Esophagus squamous epithelium (tissue), 5 donors: ENCODE results near the gene ZNF716. TPM values are rescaled to one million over a fixed set of nuclear protein-coding genes. Genes with fewer than 3 reads are reported as not detected.

ENCODE experiments used
- DNase-seq: peaks from one replicate; lab custom pipeline; 2025; lab: John Stamatoyannopoulos, UW
- H3K27ac ChIP-seq, 4 donors: fragments of 200-600 bp; sonication (generic); one replicate each; pipeline ENCODE4 v1.5.1; 2016 to 2019; ENCODE audit warnings: mild to moderate bottlenecking in 1 of 4
- H3K27me3 ChIP-seq, 4 donors: fragments of 200-600 bp; sonication (generic); 1 replicate in 3 of 4; 2 replicates in 1 of 4; pipeline versions ENCODE4 v1.5.1 to v1.6.0; 2017 to 2021; ENCODE audit warnings: antibody characterized with exemption in 1 of 4
- H3K36me3 ChIP-seq, 3 donors: fragments of 200-600 bp; sonication (generic); one replicate each; pipeline ENCODE4 v1.5.1; 2016 to 2019
- H3K4me1 ChIP-seq, 3 donors: fragments of 200-600 bp; sonication (generic); one replicate each; pipeline ENCODE4 v1.5.1; 2017 to 2019
- H3K4me3 ChIP-seq, 4 donors: fragments of 200-600 bp; sonication (generic); 1 replicate in 3 of 4; 2 replicates in 1 of 4; pipeline ENCODE4 v1.5.1; 2016 to 2019; ENCODE audit warnings: mild to moderate bottlenecking in 2 of 4, moderate library complexity in 1 of 4
- H3K9me3 ChIP-seq, 3 donors: fragments of 200-600 bp; sonication (generic); one replicate each; pipeline ENCODE4 v1.5.1; 2016 to 2019
- CTCF ChIP-seq, 6 experiments: fragments of 450-650 bp in 4 of 6; fragments of 200-600 bp in 2 of 6; sonication (generic) in 2 of 6; IDR thresholded peaks; one replicate each; pipeline ENCODE4 v1.5.1; 2016 to 2019; ENCODE audit warnings: antibody characterized with exemption in 6 of 6, mild to moderate bottlenecking in 4 of 6, moderate library complexity in 4 of 6
- POLR2A ChIP-seq, 4 donors: fragments of 450-650 bp; IDR thresholded peaks; one replicate each; pipeline ENCODE4 v1.6.1; 2017; ENCODE audit warnings: antibody characterized with exemption in 4 of 4, mild to moderate bottlenecking in 4 of 4, moderate library complexity in 3 of 4
- WGBS, 2 donors: methylation state at CpG; one replicate each; pipeline ENCODE4 v1.1.5; 2018; 5-methylcytosine and 5-hydroxymethylcytosine counted together
- intact Hi-C: fragments of 100-400 bp; cut with DNase I; formaldehyde crosslinking; loops from one replicate; pipeline ENCODE4 v1.15.0; 2022
- total RNA-seq, 4 donors: library from RNA; depleted of rRNA; stranded (reverse); fragments of >200 nt; gene quantifications; one replicate each; pipeline ENCODE4 v1.1.0, GENCODE V29; 2016
- donor health status: DM: yes; HTN: yes; CAD: no.

ZNF716 gene
- total RNA-seq, 4 donors from 2014 or later: not detected

GRCh38 chr7:57414415-57414814 lies 35.6 kb upstream of the ZNF716 start:
- Histone ChIP-seq H3K4me3 (no peak overlapping the region), H3K27me3 (no peaks in the 10 kb centered on the region), H3K4me1 (no peaks in the 10 kb centered on the region), H3K9me3 (peaks cover 0 to 75% (median 24%) of the 10 kb centered on the region in 3 donors), H3K27ac (no peak overlapping the region), H3K36me3 (no peaks in the 10 kb centered on the region)
- DNase-seq: no peak
- no peak for TF ChIP-seq CTCF (IDR thresholded peaks at IDR 0.05)
- no peak for TF ChIP-seq POLR2A (IDR thresholded peaks at IDR 0.05)
- 88% methylated on average over 3 of the region's 6 CpGs; no CpG with 5 or more reads in 1 of the 2 donors for WGBS, 2 donors
- intact Hi-C loops: no loop called here

GRCh38 chr7:57414852-57415251 lies 35.1 kb upstream of the ZNF716 start:
- TF ChIP-seq POLR2A (IDR thresholded peaks at IDR 0.05) (no peak), CTCF (IDR thresholded peaks at IDR 0.05) (no peak)
- no CpG with 5 or more reads among the region's 1 CpG for WGBS, 2 donors
- peaks cover 0 to 75% (median 24%) of the 10 kb centered on the region in 3 donors for H3K9me3 ChIP-seq
- no peaks in the 10 kb centered on the region for H3K4me1 ChIP-seq
- no peaks in the 10 kb centered on the region for H3K27me3 ChIP-seq
- no peak overlapping the region for H3K4me3 ChIP-seq
- intact Hi-C loops: no loop called here
- H3K27ac ChIP-seq: no peak overlapping the region
- no peak for DNase-seq
- H3K36me3 ChIP-seq: no peaks in the 10 kb centered on the region

- no peaks in the 10 kb centered on the region for H3K27me3 ChIP-seq
- H3K27ac ChIP-seq: no peak overlapping the region
- intact Hi-C loops: no loop called here
- peaks cover 0 to 75% (median 24%) of the 10 kb centered on the region in 3 donors for H3K9me3 ChIP-seq
- WGBS, 2 donors: 43% methylated on average over 1 of the region's 5 CpGs; no CpG with 5 or more reads in 1 of the 2 donors
- H3K36me3 ChIP-seq: no peaks in the 10 kb centered on the region
- H3K4me3 ChIP-seq: no peak overlapping the region
- no peaks in the 10 kb centered on the region for H3K4me1 ChIP-seq
- TF ChIP-seq POLR2A (IDR thresholded peaks at IDR 0.05) (no peak), CTCF (IDR thresholded peaks at IDR 0.05) (no peak)
- DNase-seq: no peak
Observed at GRCh38 chr7:57415326-57415725, 34.7 kb upstream of the ZNF716 start.

GRCh38 chr7:57415730-57416129 lies 34.2 kb upstream of the ZNF716 start:
- TF ChIP-seq POLR2A (IDR thresholded peaks at IDR 0.05) (no peak), CTCF (IDR thresholded peaks at IDR 0.05) (no peak)
- DNase-seq: no peak
- Histone ChIP-seq H3K27me3 (no peaks in the 10 kb centered on the region), H3K4me3 (no peak overlapping the region), H3K27ac (no peak overlapping the region), H3K4me1 (no peaks in the 10 kb centered on the region), H3K9me3 (peaks cover 0 to 72% (median 24%) of the 10 kb centered on the region in 3 donors), H3K36me3 (no peaks in the 10 kb centered on the region)
- WGBS, 2 donors: 83% methylated on average over 6 of the region's 9 CpGs; no CpG with 5 or more reads in 1 of the 2 donors
- intact Hi-C loops: no loop called here

GRCh38 chr7:57416601-57417358 lies 33.2 kb upstream of the ZNF716 start:
- Histone ChIP-seq H3K4me1 (no peaks in the 10 kb centered on the region), H3K27me3 (no peaks in the 10 kb centered on the region), H3K4me3 (no peak overlapping the region), H3K9me3 (peaks cover 0 to 63% (median 22%) of the 10 kb centered on the region in 3 donors), H3K36me3 (no peaks in the 10 kb centered on the region), H3K27ac (no peak overlapping the region)
- intact Hi-C loops: no loop called here
- DNase-seq: no peak
- 47% methylated on average over 3 of the region's 8 CpGs; no CpG with 5 or more reads in 1 of the 2 donors for WGBS, 2 donors
- TF ChIP-seq POLR2A (IDR thresholded peaks at IDR 0.05) (no peak), CTCF (IDR thresholded peaks at IDR 0.05) (no peak)
